Measurements from ENCODE around the gene SPINDOC. TPM values are rescaled to one million over a fixed set of nuclear protein-coding genes. Genes with fewer than 3 reads are reported as not detected.

SPINDOC gene
- total RNA-seq, 3 donors from 2014 or later: 5.8 to 22.3 (median 7.0) TPM

DNA sequence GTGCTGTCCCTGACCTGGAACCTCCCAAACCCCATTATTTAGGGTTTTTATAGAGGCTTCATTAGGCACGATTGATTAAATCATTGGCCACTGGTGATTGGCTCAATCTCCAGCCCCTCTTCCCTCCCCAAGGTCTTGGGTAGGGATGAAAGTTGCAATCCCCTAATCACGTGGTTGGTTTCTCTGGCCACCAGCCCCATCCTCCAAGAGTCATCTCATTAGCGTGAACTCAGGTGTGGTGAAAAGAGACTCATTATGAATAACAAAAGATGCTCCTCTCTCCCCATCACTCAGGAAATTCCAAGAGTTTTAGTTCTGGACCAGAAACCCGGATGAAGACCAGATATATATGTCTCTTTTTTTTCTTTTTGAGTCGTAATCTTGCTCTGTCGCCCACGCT lies 18.1 kb downstream of the SPINDOC start:
- ATAC-seq (no peak), DNase-seq (no peak)
- TF ChIP-seq, protein P1, sequence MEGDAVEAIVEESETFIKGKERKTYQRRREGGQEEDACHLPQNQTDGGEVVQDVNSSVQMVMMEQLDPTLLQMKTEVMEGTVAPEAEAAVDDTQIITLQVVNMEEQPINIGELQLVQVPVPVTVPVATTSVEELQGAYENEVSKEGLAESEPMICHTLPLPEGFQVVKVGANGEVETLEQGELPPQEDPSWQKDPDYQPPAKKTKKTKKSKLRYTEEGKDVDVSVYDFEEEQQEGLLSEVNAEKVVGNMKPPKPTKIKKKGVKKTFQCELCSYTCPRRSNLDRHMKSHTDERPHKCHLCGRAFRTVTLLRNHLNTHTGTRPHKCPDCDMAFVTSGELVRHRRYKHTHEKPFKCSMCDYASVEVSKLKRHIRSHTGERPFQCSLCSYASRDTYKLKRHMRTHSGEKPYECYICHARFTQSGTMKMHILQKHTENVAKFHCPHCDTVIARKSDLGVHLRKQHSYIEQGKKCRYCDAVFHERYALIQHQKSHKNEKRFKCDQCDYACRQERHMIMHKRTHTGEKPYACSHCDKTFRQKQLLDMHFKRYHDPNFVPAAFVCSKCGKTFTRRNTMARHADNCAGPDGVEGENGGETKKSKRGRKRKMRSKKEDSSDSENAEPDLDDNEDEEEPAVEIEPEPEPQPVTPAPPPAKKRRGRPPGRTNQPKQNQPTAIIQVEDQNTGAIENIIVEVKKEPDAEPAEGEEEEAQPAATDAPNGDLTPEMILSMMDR (IDR thresholded peaks at IDR 0.05): no peak
- Histone ChIP-seq H3K9me3 (no peaks in the 10 kb centered on the region), H3K4me1 (ENCODE audit: low read depth) (no peaks in the 10 kb centered on the region), H3K36me3 (ENCODE audit: low read depth) (no peaks in the 10 kb centered on the region), H3K4me3 (no peak overlapping the region)
- intact Hi-C loops (cut with DNase I, micrococcal nuclease): loop anchor here in 1 of 2 donors (10.0 kb wide), 1 partner anchor 323 kb away; no protein-coding TSS in a partner anchor

DNA sequence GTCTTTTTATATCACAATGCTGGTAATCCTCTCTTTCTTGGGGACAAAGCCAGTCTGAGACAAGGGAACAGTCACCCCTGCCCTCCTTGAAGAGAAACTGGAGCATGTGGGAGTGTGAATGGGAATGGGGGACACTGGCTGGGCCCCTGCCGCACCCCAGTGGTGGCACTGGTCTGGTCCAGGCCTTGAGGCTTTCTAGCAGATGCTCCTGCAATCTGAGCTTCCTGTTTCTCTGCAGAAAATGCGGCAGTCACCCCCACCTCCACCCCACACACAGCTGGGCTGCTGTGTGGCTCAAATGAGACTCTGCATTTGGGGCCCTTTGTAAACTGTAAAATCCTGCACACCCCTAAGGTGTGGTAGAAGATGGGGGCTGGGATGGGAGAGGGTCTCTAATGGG lies 19.1 kb downstream of the SPINDOC start:
- intact Hi-C loops (cut with DNase I, micrococcal nuclease): loop anchor here in 1 of 2 donors (10.0 kb wide), 1 partner anchor 322 kb away; no protein-coding TSS in a partner anchor
- TF ChIP-seq, protein P1 (IDR thresholded peaks at IDR 0.05): no peak
- Histone ChIP-seq H3K36me3 (ENCODE audit: low read depth) (no peaks in the 10 kb centered on the region), H3K9me3 (no peaks in the 10 kb centered on the region), H3K4me3 (no peak overlapping the region), H3K4me1 (ENCODE audit: low read depth) (peaks cover under 1% of the 10 kb centered on the region)
- DNase-seq: no peak
- no peak for ATAC-seq

DNA sequence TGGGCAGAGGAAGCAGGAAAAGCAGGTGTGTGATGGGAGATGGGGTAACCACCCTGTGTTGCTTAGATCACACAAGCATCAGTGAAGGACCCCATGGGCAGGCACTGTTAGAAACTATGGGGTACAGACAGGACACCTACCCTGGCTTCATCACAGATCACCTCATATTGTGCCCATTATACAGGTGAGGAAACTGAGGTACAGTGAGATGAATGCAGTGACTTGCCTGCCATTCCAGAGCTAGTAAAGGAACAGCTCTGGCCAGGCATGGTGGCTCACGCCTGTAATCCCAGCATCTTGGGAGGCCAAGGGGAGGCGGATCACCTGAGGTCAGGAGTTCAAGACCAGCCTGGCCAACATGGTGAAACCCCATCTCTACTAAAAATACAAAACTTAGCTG lies 19.8 kb downstream of the SPINDOC start:
- TF ChIP-seq, protein P1 (IDR thresholded peaks at IDR 0.05): no peak
- DNase-seq (no peak), ATAC-seq (no peak)
- Histone ChIP-seq H3K4me1 (ENCODE audit: low read depth) (peaks cover 8% of the 10 kb centered on the region), H3K4me3 (no peak overlapping the region), H3K9me3 (no peaks in the 10 kb centered on the region), H3K36me3 (ENCODE audit: low read depth) (no peaks in the 10 kb centered on the region)
- intact Hi-C loops (cut with DNase I, micrococcal nuclease): loop anchor here in 1 of 2 donors (10.0 kb wide), 1 partner anchor 322 kb away; no protein-coding TSS in a partner anchor

DNA sequence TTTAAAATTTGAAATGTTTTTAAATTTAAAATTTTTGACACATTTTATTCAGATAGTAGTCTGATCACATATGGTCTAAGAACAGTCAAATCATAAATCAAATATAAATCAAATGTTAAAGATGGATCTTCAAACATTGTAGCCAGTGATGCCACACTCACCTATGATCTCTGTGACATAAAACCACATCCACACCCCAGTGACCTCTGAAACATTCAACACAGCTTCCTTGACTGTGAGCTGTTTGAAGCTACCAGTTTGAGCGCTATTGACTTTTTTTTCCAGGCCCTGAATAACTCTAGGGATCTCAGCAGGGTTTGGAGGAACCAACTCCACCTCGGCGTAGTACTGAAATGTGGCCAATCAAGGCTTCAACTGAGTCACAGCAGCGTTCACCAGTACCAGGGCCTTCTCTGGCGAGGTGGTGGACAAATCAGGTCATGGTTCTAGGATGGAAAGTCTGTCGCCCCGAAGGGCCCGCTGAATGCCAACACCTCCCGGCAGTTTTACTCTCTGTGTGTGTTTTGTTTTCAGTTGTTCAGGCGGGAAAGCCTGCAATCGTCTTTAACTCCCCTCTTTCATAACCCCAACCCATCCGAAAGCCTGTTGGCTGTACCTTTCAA lies 21.4 kb downstream of the SPINDOC start:
- no peaks in the 10 kb centered on the region for H3K36me3 ChIP-seq (ENCODE audit: low read depth)
- DNase-seq (no peak), ATAC-seq (no peak)
- no peak overlapping the region for H3K4me3 ChIP-seq
- H3K4me1 ChIP-seq (ENCODE audit: low read depth): peaks cover 13% of the 10 kb centered on the region
- intact Hi-C loops (cut with DNase I, micrococcal nuclease): loop anchor here in 1 of 2 donors (5.0 to 10.0 kb wide), 2 partner anchors 113 to 320 kb away; no protein-coding TSS in a partner anchor
- H3K9me3 ChIP-seq: no peaks in the 10 kb centered on the region
- TF ChIP-seq, protein P1 (IDR thresholded peaks at IDR 0.05): no peak

DNA sequence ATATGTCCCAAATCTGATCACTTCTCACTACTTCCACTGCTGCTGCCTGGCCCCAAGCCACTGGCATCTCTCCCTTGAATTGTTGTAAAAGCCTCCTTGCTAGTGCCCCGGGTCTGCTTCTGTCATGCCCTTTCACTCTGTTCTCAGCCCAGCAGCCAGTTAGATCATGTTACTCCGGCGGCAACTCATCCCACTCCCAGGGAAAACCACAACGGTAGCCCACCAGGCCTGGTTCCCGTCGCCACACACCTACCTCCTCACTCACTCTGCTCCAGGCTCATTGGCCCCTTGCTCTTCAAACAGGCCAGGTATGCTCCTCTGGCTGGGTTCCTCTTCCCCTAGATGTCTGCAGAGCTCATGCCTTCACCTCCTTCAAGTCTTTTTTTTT lies 21.9 kb downstream of the SPINDOC start:
- intact Hi-C loops (cut with DNase I, micrococcal nuclease): loop anchor here in 1 of 2 donors (5.0 to 10.0 kb wide), 2 partner anchors 112 to 320 kb away; no protein-coding TSS in a partner anchor
- ATAC-seq (no peak), DNase-seq (no peak)
- Histone ChIP-seq H3K4me1 (ENCODE audit: low read depth) (peaks cover 13% of the 10 kb centered on the region), H3K36me3 (ENCODE audit: low read depth) (no peaks in the 10 kb centered on the region), H3K9me3 (no peaks in the 10 kb centered on the region), H3K4me3 (no peak overlapping the region)
- TF ChIP-seq, protein P1 (IDR thresholded peaks at IDR 0.05): no peak

Data from mucosa of descending colon (tissue), 3 donors.